ENCODE data around the gene ANKRD13A.

GRCh38 chr12:110023059-110023980, 24.1 kb downstream of the ANKRD13A start:
- TF ChIP-seq, protein P1, sequence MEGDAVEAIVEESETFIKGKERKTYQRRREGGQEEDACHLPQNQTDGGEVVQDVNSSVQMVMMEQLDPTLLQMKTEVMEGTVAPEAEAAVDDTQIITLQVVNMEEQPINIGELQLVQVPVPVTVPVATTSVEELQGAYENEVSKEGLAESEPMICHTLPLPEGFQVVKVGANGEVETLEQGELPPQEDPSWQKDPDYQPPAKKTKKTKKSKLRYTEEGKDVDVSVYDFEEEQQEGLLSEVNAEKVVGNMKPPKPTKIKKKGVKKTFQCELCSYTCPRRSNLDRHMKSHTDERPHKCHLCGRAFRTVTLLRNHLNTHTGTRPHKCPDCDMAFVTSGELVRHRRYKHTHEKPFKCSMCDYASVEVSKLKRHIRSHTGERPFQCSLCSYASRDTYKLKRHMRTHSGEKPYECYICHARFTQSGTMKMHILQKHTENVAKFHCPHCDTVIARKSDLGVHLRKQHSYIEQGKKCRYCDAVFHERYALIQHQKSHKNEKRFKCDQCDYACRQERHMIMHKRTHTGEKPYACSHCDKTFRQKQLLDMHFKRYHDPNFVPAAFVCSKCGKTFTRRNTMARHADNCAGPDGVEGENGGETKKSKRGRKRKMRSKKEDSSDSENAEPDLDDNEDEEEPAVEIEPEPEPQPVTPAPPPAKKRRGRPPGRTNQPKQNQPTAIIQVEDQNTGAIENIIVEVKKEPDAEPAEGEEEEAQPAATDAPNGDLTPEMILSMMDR (IDR thresholded peaks at IDR 0.05; ENCODE audit: insufficient read depth, low read depth, low read length) = no peak
- no peak for TF ChIP-seq EZH2 (IDR thresholded peaks at IDR 0.05; ENCODE audit: insufficient read depth, low read length)

Measured in astrocyte (in vitro differentiated cells and primary cell).